SK-N-MC (cell line): ENCODE results near the gene ME1.

ENCODE experiments used
- DNase-seq: peaks from one replicate; pipeline ENCODE4 v3.0.0-alpha.2; 2011; ENCODE audit warnings: low read depth, low spot score
- H3K27ac ChIP-seq: fragments of 200-600 bp; sonication (generic); 2 replicates; pipeline ENCODE4 v1.5.1; 2016; ENCODE audit warnings: mixed run types
- H3K36me3 ChIP-seq: fragments of 200-600 bp; sonication (generic); 2 replicates; pipeline ENCODE4 v1.6.1; 2017; ENCODE audit warnings: antibody characterized with exemption, low read length, mixed read lengths; ENCODE audit not compliant: insufficient read depth
- H3K4me3 ChIP-seq: fragments of 200-600 bp; sonication (generic); 2 replicates; pipeline ENCODE4 v1.5.1; 2016
- H3K9ac ChIP-seq: fragments of 200-600 bp; sonication (generic); 2 replicates; pipeline ENCODE4 v1.8.0; 2017; ENCODE audit warnings: mixed run types, mixed read lengths; ENCODE audit not compliant: insufficient read length
- H3K9me3 ChIP-seq: fragments of 200-600 bp; sonication (generic); 2 replicates; pipeline ENCODE4 v1.6.1; 2017; ENCODE audit warnings: low read depth, mild to moderate bottlenecking, antibody characterized with exemption, low read length, moderate library complexity, mixed read lengths
- EZH2 ChIP-seq: fragments of 200-600 bp; sonication (generic); IDR thresholded peaks from one replicate; pipeline ENCODE4 v1.6.1; 2017; ENCODE audit warnings: antibody characterized with exemption
- FOXP2 ChIP-seq: optimal IDR thresholded peaks from 2 replicates; pipeline ENCODE3; 2011; ENCODE audit warnings: mild to moderate bottlenecking, moderate library complexity; ENCODE audit not compliant: insufficient read depth; ENCODE audit errors: extremely low read length, control extremely low read depth
- POLR2AphosphoS5 ChIP-seq: IDR thresholded peaks from 2 replicates; pipeline ENCODE4 v1.6.1; 2012; ENCODE audit warnings: mild to moderate bottlenecking, low read depth, low read length, borderline replicate concordance

Gene ME1

DNA sequence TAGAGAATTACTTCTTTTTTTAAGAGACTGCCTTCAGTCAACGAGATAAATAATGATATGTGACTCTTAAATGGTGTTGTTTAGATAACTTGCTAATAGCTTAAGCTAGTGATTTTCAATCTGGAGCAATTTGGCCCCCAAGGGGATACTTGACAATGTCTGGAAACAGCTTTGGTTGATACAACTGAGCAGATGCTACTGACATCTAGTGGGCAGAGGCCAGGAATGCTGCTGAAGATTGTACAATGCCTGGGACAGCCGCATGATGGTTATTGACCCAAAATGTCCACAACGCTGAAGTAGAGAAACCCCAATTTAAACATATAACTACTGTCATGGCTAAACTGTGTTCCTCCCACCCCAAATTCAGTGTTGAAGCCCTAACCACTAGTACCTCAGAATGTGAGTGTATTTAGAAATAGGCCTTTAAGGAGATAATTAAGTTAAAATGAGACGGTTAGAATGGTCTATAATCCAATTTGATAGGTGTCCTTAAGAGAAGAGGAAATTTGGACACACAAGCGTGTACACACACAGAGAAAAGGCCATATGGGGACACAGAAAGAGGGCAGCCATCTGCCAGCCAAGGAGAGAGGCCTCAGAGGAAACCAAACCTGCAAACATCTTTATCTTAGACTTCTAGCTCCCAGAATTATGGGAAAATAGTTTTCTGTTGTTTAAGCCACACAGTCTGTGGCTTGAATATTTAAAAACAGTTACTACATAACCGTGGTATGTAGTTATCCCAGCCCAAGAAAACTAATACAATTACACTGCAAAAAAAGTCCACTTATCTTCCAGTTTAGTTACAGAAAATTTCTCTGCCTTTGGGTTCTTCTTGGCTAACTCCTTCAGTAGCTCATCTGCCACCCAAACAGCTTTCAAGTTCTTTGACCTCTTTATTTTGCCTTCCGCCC lies 215.5 kb downstream of the ME1 start:
- Histone ChIP-seq H3K9me3 (no peaks in the 10 kb centered on the region), H3K36me3 (no peaks in the 10 kb centered on the region), H3K4me3 (no peak overlapping the region), H3K27ac (0 out of 2 replicates have a peak overlapping the region, but pooled peaks have one; percentile 15), H3K9ac (no peak overlapping the region)
- TF ChIP-seq POLR2AphosphoS5 (no peak), EZH2 (no peak), FOXP2 (no peak)
- DNase-seq, result peak; percentile 82

GRCh38 chr6:83202031-83202430 lies 228.8 kb downstream of the ME1 start:
- DNase-seq, result no peak
- Histone ChIP-seq H3K9ac (no peak overlapping the region), H3K27ac (no peak overlapping the region), H3K36me3 (peaks cover 5% of the 10 kb centered on the region; the same call in 1 of the 2 replicates), H3K4me3 (no peak overlapping the region), H3K9me3 (no peaks in the 10 kb centered on the region)
- TF ChIP-seq EZH2 (no peak), POLR2AphosphoS5 (no peak), FOXP2 (no peak)

DNA sequence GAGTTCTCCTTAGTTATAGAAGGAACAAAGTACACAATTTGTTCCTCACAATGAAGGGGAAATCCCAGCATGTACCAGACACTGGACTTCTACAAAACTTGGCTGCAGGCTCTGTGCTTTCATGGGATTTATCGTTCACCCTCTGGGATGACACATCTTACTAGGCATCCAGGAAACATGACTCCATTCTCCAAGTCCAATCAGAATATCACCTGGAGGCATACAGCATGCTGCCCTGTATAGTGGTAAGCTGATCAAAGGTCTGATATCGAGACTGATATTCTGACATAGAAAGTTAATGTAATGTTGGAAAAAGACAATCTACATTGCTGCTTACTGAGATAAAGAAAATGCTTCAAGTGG lies 231.0 kb downstream of the ME1 start:
- Histone ChIP-seq H3K9ac (no peak overlapping the region), H3K36me3 (no peaks in the 10 kb centered on the region; the same call in 1 of the 2 replicates), H3K9me3 (no peaks in the 10 kb centered on the region), H3K4me3 (no peak overlapping the region), H3K27ac (no peak overlapping the region)
- no peak for DNase-seq
- TF ChIP-seq FOXP2 (no peak), POLR2AphosphoS5 (no peak), EZH2 (no peak)

DNA sequence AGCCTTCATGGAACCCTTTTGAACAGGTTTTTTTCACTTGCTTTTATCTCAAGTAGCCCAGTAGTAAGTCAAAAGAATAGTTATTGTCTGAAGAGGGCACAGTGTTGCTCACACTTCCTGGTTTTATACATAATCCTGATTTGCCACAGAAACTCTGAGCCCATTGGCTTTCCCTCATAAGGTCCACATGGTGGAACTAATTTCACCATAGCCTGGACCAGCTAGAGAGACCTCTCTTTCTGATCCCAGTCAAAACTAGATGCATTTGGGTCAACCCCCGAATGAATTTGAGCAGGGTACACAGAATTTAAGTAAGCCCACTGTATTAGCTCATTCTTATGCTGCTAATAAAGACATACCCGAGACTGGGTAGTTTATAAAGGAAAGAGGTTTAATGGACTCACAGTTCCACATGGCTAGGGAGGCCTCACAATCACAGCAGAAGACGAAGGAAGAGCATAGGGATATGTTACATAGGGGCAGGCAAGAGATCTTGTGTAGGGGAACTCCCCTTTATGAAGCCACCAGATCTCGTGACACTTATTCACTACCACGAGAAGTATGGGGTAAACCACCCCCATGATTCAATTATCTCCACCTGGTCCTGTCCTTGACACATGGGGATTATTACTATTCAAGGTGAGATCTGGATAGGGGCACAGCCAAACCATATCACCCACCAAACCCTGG lies 231.5 kb downstream of the ME1 start:
- H3K27ac ChIP-seq, result no peak overlapping the region

DNA sequence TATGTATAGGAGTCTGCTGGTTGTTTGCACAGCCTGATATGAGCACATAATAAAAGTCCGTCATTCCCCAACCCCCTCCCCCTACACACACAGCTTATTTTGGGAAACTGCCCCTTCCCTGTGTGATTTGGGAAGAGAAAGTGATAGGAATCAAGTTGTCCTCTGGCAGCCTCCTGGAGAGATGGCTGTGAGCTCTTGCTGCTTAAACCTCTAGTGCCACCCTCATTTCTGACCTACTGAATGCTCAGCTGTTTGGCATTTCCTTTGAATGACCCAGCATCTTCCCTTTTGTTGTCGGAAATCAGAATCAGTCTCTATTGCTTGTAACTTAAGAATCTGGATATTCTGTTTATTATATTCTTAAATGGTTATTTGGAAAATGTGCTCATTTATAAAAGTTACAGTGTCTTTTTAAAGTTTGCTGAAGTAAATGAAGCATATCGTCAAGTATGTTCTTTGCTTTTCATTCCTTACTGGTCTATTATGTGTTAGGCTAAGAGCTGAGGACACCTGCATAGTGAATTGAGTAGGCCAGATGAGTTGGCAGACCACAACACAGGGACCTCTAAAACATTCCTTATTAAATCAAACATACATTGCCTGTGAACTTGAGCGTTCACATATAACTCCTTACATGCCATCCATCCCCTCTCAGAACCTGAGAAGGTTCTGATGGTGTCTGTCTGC lies 232.2 kb downstream of the ME1 start:
- no peak for DNase-seq
- Histone ChIP-seq H3K9me3 (no peaks in the 10 kb centered on the region), H3K27ac (no peak overlapping the region), H3K4me3 (no peak overlapping the region), H3K36me3 (no peaks in the 10 kb centered on the region; the same call in 1 of the 2 replicates), H3K9ac (no peak overlapping the region)
- TF ChIP-seq POLR2AphosphoS5 (no peak), FOXP2 (no peak), EZH2 (no peak)

More for the DNA sequence above, 231.5 kb downstream of the ME1 start:
- Histone ChIP-seq H3K4me3 (no peak overlapping the region), H3K36me3 (no peaks in the 10 kb centered on the region; the same call in 1 of the 2 replicates), H3K9ac (no peak overlapping the region), H3K9me3 (no peaks in the 10 kb centered on the region)
- DNase-seq, result no peak
- no peak for TF ChIP-seq EZH2
- TF ChIP-seq POLR2AphosphoS5, result no peak
- no peak for TF ChIP-seq FOXP2

GRCh38 chr6:83193747-83194566 lies 236.9 kb downstream of the ME1 start:
- Histone ChIP-seq H3K9ac (peak overlapping the region; percentile 85), H3K4me3 (peak overlapping the region; percentile 97), H3K27ac (no peak overlapping the region), H3K9me3 (no peaks in the 10 kb centered on the region), H3K36me3 (peaks cover 19% of the 10 kb centered on the region)
- TF ChIP-seq EZH2, result no peak
- TF ChIP-seq FOXP2, result no peak
- TF ChIP-seq POLR2AphosphoS5, result no peak
- DNase-seq, result no peak

- TF ChIP-seq FOXP2, result no peak
- no peak for TF ChIP-seq EZH2
- TF ChIP-seq POLR2AphosphoS5, result peak; percentile 93
- H3K27ac ChIP-seq, result no peak within 1 kb of the TSS
These were observed 237.7 kb downstream of the ME1 start, which contains the start of the genes PGM3 and RWDD2A for GRCh38 chr6:83192871-83193746. TSS of gene PGM3 (minus strand) at chr6:83193265. CDS start at chr6:83191012, 2,253 bp downstream. TSS of gene RWDD2A (plus strand) at chr6:83193357. CDS start at chr6:83194452, 1,095 bp downstream.

More at GRCh38 chr6:83192871-83193746, 237.7 kb downstream of the ME1 start, which contains the start of the genes PGM3 and RWDD2A:
- H3K4me3 ChIP-seq, result peak within 1 kb of the TSS; percentile 97
- no peaks in the 10 kb centered on the region for H3K9me3 ChIP-seq
- DNase-seq, result no peak
- H3K36me3 ChIP-seq, result peaks cover 26% of the 10 kb centered on the region
- peak within 1 kb of the TSS; percentile 85 for H3K9ac ChIP-seq
